Smooth muscle cell (in vitro differentiated cells): ENCODE measurements around the gene RPN2. TPM values are rescaled to one million over a fixed set of nuclear protein-coding genes. Genes with fewer than 3 reads are reported as not detected.
A peak's percentile ranks its signal among the peaks of the same experiment; 100 is the strongest.

Source experiments
- DNase-seq: peaks from one replicate; lab custom pipeline; 2025; ENCODE audit not compliant: unreplicated experiment; lab: John Stamatoyannopoulos, UW
- H2AFZ ChIP-seq: fragments of 200-600 bp; sonication (generic); 2 replicates; pipeline ENCODE4 v1.6.0; 2016; ENCODE audit warnings: antibody characterized with exemption, low read depth, mild to moderate bottlenecking
- H3F3A ChIP-seq: fragments of 200-600 bp; sonication (generic); 2 replicates; pipeline ENCODE4 v1.6.0; 2017; ENCODE audit warnings: antibody characterized with exemption, low read depth
- H3K27ac ChIP-seq: fragments of 200-600 bp; sonication (generic); 2 replicates; pipeline ENCODE4 v1.5.1; 2016; ENCODE audit warnings: low read depth, mild to moderate bottlenecking
- H3K27me3 ChIP-seq: fragments of 200-600 bp; sonication (generic); 2 replicates; pipeline ENCODE4 v1.6.1; 2016; ENCODE audit warnings: low read depth, mild to moderate bottlenecking
- H3K36me3 ChIP-seq: fragments of 200-600 bp; sonication (generic); 2 replicates; pipeline ENCODE4 v1.5.1; 2016; ENCODE audit warnings: low read depth
- H3K4me1 ChIP-seq: fragments of 200-600 bp; sonication (generic); 2 replicates; pipeline ENCODE4 v1.5.1; 2016; ENCODE audit warnings: low read depth
- H3K4me2 ChIP-seq: fragments of 200-600 bp; sonication (generic); 2 replicates; pipeline ENCODE4 v1.6.0; 2016; ENCODE audit warnings: mild to moderate bottlenecking
- H3K4me3 ChIP-seq: fragments of 200-600 bp; sonication (generic); 2 replicates; pipeline ENCODE4 v1.5.1; 2016; ENCODE audit warnings: mild to moderate bottlenecking
- H3K79me2 ChIP-seq: fragments of 200-600 bp; sonication (generic); 2 replicates; pipeline ENCODE4 v1.6.0; 2016; ENCODE audit warnings: low read depth, mild to moderate bottlenecking
- H3K9ac ChIP-seq: fragments of 200-600 bp; sonication (generic); 2 replicates; pipeline ENCODE4 v1.6.0; 2016; ENCODE audit warnings: low read depth
- H3K9me3 ChIP-seq: fragments of 200-600 bp; sonication (generic); replicated peaks from 2 replicates; pipeline ENCODE4 v1.5.1; 2016; ENCODE audit warnings: low read depth
- H4K20me1 ChIP-seq: fragments of 200-600 bp; sonication (generic); 2 replicates; pipeline ENCODE4 v1.6.0; 2016; ENCODE audit warnings: low read depth
- CTCF ChIP-seq: fragments of 200-600 bp; sonication (generic); IDR thresholded peaks from 2 replicates; pipeline ENCODE4 v1.5.1; 2017; ENCODE audit warnings: borderline replicate concordance, mild to moderate bottlenecking, antibody characterized with exemption; ENCODE audit not compliant: insufficient read depth, poor library complexity, severe bottlenecking
- WGBS: methylation state at CpG from one replicate; pipeline ENCODE4 v1.1.7; 2016; ENCODE audit warnings: low lambda C conversion rate; 5-methylcytosine and 5-hydroxymethylcytosine counted together
- polyA plus RNA-seq: library from polyadenylated mRNA; unstranded; fragments of >200 nt; fragmentation: Nextera tagmentation; extraction: Ambion mirVana; gene quantifications from 2 replicates; pipeline ENCODE4 v1.2.1, GENCODE V29; 2016
- total RNA-seq: library from RNA; depleted of rRNA; stranded (reverse); fragments of >200 nt; gene quantifications from 2 replicates; pipeline ENCODE4 v1.2.3, GENCODE V29; 2014

The RPN2 gene
- total and polyA plus RNA-seq, 2 experiments from 2014 or later: 325 to 372 TPM

DNA sequence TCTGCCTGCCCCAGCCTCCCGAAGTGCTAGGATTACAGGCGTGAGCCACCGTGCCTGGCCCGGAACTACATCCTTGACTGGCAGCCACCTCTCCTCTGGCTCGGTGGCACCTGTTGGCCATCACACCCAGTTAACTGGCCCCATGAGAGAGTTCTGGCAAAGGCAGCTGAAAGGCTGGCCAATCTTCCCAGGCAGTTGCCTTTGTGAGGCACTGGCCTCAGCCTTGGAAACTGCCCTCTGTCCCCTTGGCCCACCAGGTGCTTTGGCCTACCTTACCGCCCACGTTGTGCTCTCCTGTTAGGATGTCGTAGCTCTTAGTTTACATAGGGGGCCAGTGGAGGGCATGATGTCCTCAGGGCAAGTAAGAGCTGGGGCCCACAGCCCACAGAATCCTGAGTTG is 100.7 kb downstream of the RPN2 start:
- no peaks in the 10 kb centered on the region for H3K4me1 ChIP-seq
- H3K36me3 ChIP-seq: no peaks in the 10 kb centered on the region
- TF ChIP-seq CTCF: no peak
- no peaks in the 10 kb centered on the region for H3K9me3 ChIP-seq
- 55% methylated on average over 8 of the region's 8 CpGs for WGBS
- no peak overlapping the region for H3K4me2 ChIP-seq
- H3K9ac ChIP-seq: no peak overlapping the region
- H3K79me2 ChIP-seq: no peaks in the 10 kb centered on the region
- no peak overlapping the region for H2AFZ ChIP-seq
- H3K27ac ChIP-seq: no peak overlapping the region
- H3F3A ChIP-seq: no peaks in the 10 kb centered on the region
- no peaks in the 10 kb centered on the region for H3K27me3 ChIP-seq
- no peaks in the 10 kb centered on the region for H4K20me1 ChIP-seq
- H3K4me3 ChIP-seq: no peak overlapping the region
- no peak for DNase-seq

- Histone ChIP-seq H3K4me1 (no peaks in the 10 kb centered on the region), H3F3A (no peaks in the 10 kb centered on the region), H3K9ac (no peak overlapping the region), H3K36me3 (no peaks in the 10 kb centered on the region), H3K9me3 (no peaks in the 10 kb centered on the region), H3K4me3 (no peak overlapping the region), H3K27ac (no peak overlapping the region), H2AFZ (no peak overlapping the region), H3K4me2 (no peak overlapping the region), H3K27me3 (no peaks in the 10 kb centered on the region), H4K20me1 (no peaks in the 10 kb centered on the region), H3K79me2 (no peaks in the 10 kb centered on the region)
- WGBS: 87% methylated on average over 8 of the region's 8 CpGs
- no peak for TF ChIP-seq CTCF
- no peak for DNase-seq
Measured at GRCh38 chr20:37280403-37280802, 101.3 kb downstream of the RPN2 start.

- Histone ChIP-seq H3K9ac (no peak overlapping the region), H3K4me3 (no peak overlapping the region), H3K36me3 (no peaks in the 10 kb centered on the region), H3K4me2 (no peak overlapping the region), H4K20me1 (no peaks in the 10 kb centered on the region), H3K9me3 (no peaks in the 10 kb centered on the region), H3K27ac (no peak overlapping the region), H3K79me2 (no peaks in the 10 kb centered on the region), H3K27me3 (no peaks in the 10 kb centered on the region), H3F3A (no peaks in the 10 kb centered on the region), H3K4me1 (no peaks in the 10 kb centered on the region), H2AFZ (peak overlapping the region; percentile 72)
- peak; percentile 60 for TF ChIP-seq CTCF
- DNase-seq: no peak
- 58% methylated on average over 6 of the region's 6 CpGs for WGBS
Measured at GRCh38 chr20:37282556-37282955, 103.4 kb downstream of the RPN2 start.

DNA sequence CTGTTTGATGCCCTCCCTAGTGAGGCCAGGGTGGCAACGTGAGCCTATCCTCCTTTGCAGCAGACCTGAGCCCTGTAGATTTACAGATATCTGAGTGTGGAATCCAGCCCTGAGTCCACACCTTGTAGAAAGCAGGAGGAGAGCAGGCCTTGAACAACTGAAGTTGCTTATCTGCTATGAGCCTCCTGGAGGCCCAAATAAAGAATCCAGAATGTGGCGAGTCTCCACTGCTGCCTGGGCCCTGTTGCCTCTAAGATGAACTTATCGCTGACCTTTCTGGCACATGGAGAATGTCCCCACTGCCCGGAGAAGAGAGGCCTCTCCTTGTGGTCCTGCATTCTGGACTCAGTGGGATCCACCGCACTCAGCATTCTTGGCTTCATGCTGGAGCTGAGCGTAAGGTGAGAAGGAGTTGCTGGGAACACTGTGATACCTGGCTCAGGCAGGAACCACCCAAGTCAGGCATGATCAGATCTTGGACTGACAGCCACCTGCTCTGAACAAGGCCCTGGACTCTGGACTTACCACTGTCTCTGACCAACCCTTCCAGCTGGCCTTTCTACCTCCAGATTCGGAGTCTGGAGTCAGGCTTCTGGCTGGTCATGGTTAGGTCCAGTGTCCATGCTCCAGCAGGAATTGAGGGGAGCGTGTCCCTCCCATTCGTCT is 104.5 kb downstream of the RPN2 start:
- H3K27ac ChIP-seq: no peak overlapping the region
- no peaks in the 10 kb centered on the region for H3K4me1 ChIP-seq
- peak overlapping the region; percentile 72 for H2AFZ ChIP-seq
- H3K4me3 ChIP-seq: no peak overlapping the region
- no peak for TF ChIP-seq CTCF
- H3K9me3 ChIP-seq: no peaks in the 10 kb centered on the region
- no peaks in the 10 kb centered on the region for H3K36me3 ChIP-seq
- H3K79me2 ChIP-seq: no peaks in the 10 kb centered on the region
- no peak overlapping the region for H3K9ac ChIP-seq
- WGBS: 91% methylated on average over 9 of the region's 9 CpGs
- no peak overlapping the region for H3K4me2 ChIP-seq
- no peaks in the 10 kb centered on the region for H3F3A ChIP-seq
- no peaks in the 10 kb centered on the region for H4K20me1 ChIP-seq
- no peaks in the 10 kb centered on the region for H3K27me3 ChIP-seq
- no peak for DNase-seq
